Neuronal stem cell (in vitro differentiated cells): ENCODE measurements around the gene ST7.

Experiments used
- DNase-seq: peaks from one replicate; pipeline ENCODE4 v3.0.0-alpha.2; 2013; ENCODE audit warnings: low spot score
- H2AFZ ChIP-seq: one replicate; pipeline ENCODE4 v1.6.1; 2013; ENCODE audit warnings: mild to moderate bottlenecking, low read length, inconsistent platforms
- H2AK5ac ChIP-seq: 2 replicates; pipeline ENCODE4 v1.6.1; 2013; ENCODE audit warnings: low read depth, mild to moderate bottlenecking, inconsistent platforms, low read length, moderate library complexity, mixed read lengths
- H2BK120ac ChIP-seq: 2 replicates; pipeline ENCODE4 v1.6.1; 2013; ENCODE audit warnings: low read depth, mild to moderate bottlenecking, inconsistent platforms, low read length, moderate library complexity, mixed read lengths
- H2BK12ac ChIP-seq: one replicate; pipeline ENCODE4 v1.6.1; 2013; ENCODE audit warnings: low read length, inconsistent platforms
- H2BK15ac ChIP-seq: 2 replicates; pipeline ENCODE4 v1.6.1; 2013; ENCODE audit warnings: mild to moderate bottlenecking, low read length, inconsistent platforms, mixed read lengths
- H2BK5ac ChIP-seq: one replicate; pipeline ENCODE4 v1.6.1; 2013; ENCODE audit warnings: inconsistent platforms, mild to moderate bottlenecking, low read length, moderate library complexity
- H3K14ac ChIP-seq: one replicate; pipeline ENCODE4 v1.6.1; 2013; ENCODE audit warnings: low read length, inconsistent platforms
- H3K18ac ChIP-seq: 2 replicates; pipeline ENCODE4 v1.6.1; 2013; ENCODE audit warnings: low read length, inconsistent platforms
- H3K23ac ChIP-seq: 2 replicates; pipeline ENCODE4 v1.6.1; 2013; ENCODE audit warnings: low read depth, mild to moderate bottlenecking, mixed read lengths, low read length, inconsistent platforms; ENCODE audit not compliant: poor library complexity
- H3K27ac ChIP-seq: replicated peaks from 3 replicates; pipeline ENCODE4 v1.5.1; 2013; ENCODE audit warnings: low read length, inconsistent platforms
- H3K27me3 ChIP-seq, 3 experiments: 2 replicates each; pipeline ENCODE4 v1.6.1; 2013; ENCODE audit warnings: low read length in 3 of 3, mild to moderate bottlenecking in 2 of 3, inconsistent platforms in 1 of 3, low read depth in 1 of 3, mixed read lengths in 1 of 3, moderate library complexity in 1 of 3; ENCODE audit not compliant: control insufficient read depth in 3 of 3, insufficient read depth in 3 of 3
- H3K36me3 ChIP-seq, 2 donors: replicated peaks in 1 of 2; 2 replicates each; pipeline ENCODE4 v1.6.1; 2013; ENCODE audit warnings: low read length in 2 of 2; ENCODE audit not compliant: control insufficient read depth in 2 of 2, insufficient read depth in 2 of 2
- H3K4ac ChIP-seq: 2 replicates; pipeline ENCODE4 v1.6.1; 2013; ENCODE audit warnings: inconsistent platforms, mild to moderate bottlenecking, low read length, moderate library complexity
- H3K4me1 ChIP-seq, 2 donors: 1 replicate in 1 of 2; 2 replicates in 1 of 2; pipeline ENCODE4 v1.6.1; 2013; ENCODE audit warnings: low read length in 2 of 2, low read depth in 1 of 2; ENCODE audit not compliant: control insufficient read depth in 2 of 2, insufficient read depth in 1 of 2
- H3K4me2 ChIP-seq: one replicate; pipeline ENCODE4 v1.6.1; 2013; ENCODE audit warnings: mild to moderate bottlenecking, low read length, inconsistent platforms; ENCODE audit not compliant: insufficient read depth, poor library complexity, severe bottlenecking
- H3K4me3 ChIP-seq, 2 donors: 2 replicates each; pipeline ENCODE4 v1.5.1; 2013; ENCODE audit warnings: low read length in 2 of 2, mild to moderate bottlenecking in 2 of 2, inconsistent platforms in 1 of 2, moderate library complexity in 1 of 2
- H3K79me1 ChIP-seq: one replicate; pipeline ENCODE4 v1.6.1; 2013; ENCODE audit warnings: low read depth, mild to moderate bottlenecking, inconsistent platforms, low read length, moderate library complexity
- H3K9ac ChIP-seq: one replicate; pipeline ENCODE4 v1.6.1; 2013; ENCODE audit warnings: mild to moderate bottlenecking, low read depth, low read length, inconsistent platforms; ENCODE audit not compliant: poor library complexity
- H3K9me3 ChIP-seq, 2 donors: replicated peaks in 1 of 2; 2 replicates each; pipeline versions ENCODE3 to v1.6.1; 2013; ENCODE audit warnings: low read length in 2 of 2, mild to moderate bottlenecking in 2 of 2, inconsistent platforms in 1 of 2, low read depth in 1 of 2, mixed read lengths in 1 of 2, moderate library complexity in 1 of 2; ENCODE audit not compliant: control insufficient read depth in 2 of 2, insufficient read depth in 1 of 2
- H4K8ac ChIP-seq: one replicate; pipeline ENCODE4 v1.6.1; 2013; ENCODE audit warnings: low read depth, mild to moderate bottlenecking, inconsistent platforms, low read length, moderate library complexity
- H4K91ac ChIP-seq: one replicate; pipeline ENCODE4 v1.6.1; 2013; ENCODE audit warnings: low read length, low read depth, mild to moderate bottlenecking, inconsistent platforms; ENCODE audit not compliant: poor library complexity
- WGBS, 2 donors: extraction: QIAGEN DNeasy Blood & Tissue Kit; methylation state at CpG; one replicate each; pipeline ENCODE4 v1.1.7; 2013; ENCODE audit warnings: missing lambda C conversion rate in 2 of 2, mixed read lengths in 1 of 2; ENCODE audit not compliant: insufficient read length in 2 of 2, insufficient replicate concordance in 1 of 2; ENCODE audit errors: extremely low coverage in 2 of 2; 5-methylcytosine and 5-hydroxymethylcytosine counted together

Gene ST7

DNA sequence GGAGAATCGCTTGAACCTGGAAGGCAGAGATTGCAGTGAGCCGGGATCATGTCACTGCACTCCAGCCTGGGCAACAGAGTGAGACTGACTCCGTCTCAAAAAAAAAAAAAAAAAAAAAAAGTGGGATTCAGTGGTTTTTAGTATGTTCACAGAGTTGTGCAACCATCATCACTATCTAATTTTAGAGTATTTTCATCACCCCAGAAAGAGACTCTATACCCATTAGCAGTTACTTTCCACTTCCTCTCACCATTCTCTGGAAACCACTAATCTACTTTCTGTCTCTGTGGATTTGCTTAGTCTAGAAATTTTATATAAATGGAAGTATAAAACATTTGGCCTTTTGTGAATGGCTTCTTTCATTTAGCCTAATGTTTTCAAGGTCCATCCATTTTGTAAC lies 113.4 kb downstream of the ST7 start:
- no peak overlapping the region for H2BK120ac ChIP-seq
- H3K4me3 ChIP-seq = no peak overlapping the region
- no peaks in the 10 kb centered on the region for H3K27me3 ChIP-seq
- no peak overlapping the region for H2BK12ac ChIP-seq
- WGBS, 2 donors = no CpG with 5 or more reads among the region's 3 CpGs
- no peak overlapping the region for H2AFZ ChIP-seq
- no peaks in the 10 kb centered on the region for H3K79me1 ChIP-seq
- H4K91ac ChIP-seq = no peak overlapping the region
- no peak overlapping the region for H3K4me2 ChIP-seq
- no peak for DNase-seq
- H3K14ac ChIP-seq = no peak overlapping the region
- H3K4ac ChIP-seq = no peak overlapping the region
- H3K18ac ChIP-seq = no peak overlapping the region
- no peaks in the 10 kb centered on the region for H3K9me3 ChIP-seq
- H4K8ac ChIP-seq = no peak overlapping the region
- H3K36me3 ChIP-seq = no peaks in the 10 kb centered on the region
- no peak overlapping the region for H2AK5ac ChIP-seq
- H2BK15ac ChIP-seq = no peak overlapping the region
- no peak overlapping the region for H3K27ac ChIP-seq
- H3K23ac ChIP-seq = no peak overlapping the region
- H2BK5ac ChIP-seq = no peak overlapping the region
- H3K4me1 ChIP-seq = peaks cover 0 to 7% of the 10 kb centered on the region in 2 donors
- no peak overlapping the region for H3K9ac ChIP-seq

DNA sequence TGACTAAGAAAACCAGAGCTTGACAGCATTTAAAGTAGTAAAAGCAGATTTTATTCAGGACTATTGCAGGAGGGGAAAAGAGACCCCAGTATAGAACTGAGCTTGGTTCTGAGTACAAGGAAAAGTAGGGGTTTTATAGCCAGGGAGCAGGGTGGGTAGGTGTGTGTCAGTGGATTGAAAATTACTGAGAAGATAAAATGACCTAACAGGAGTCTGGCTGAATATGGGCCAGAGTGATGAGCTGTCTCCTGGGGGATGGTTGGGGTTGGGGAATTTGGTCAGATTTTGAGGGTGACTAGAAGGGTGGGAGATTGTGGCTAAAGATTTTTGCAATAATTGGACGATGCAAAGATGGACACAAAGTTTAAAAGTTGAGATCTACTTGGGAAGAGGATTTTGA lies 114.0 kb downstream of the ST7 start:
- Histone ChIP-seq H2BK15ac (no peak overlapping the region), H2BK12ac (no peak overlapping the region), H4K91ac (no peak overlapping the region), H3K9ac (no peak overlapping the region), H2BK5ac (no peak overlapping the region), H3K27me3 (no peaks in the 10 kb centered on the region), H3K4me3 (no peak overlapping the region), H2AK5ac (no peak overlapping the region), H3K18ac (no peak overlapping the region), H2BK120ac (no peak overlapping the region), H3K14ac (no peak overlapping the region), H3K4ac (no peak overlapping the region), H2AFZ (no peak overlapping the region), H3K27ac (no peak overlapping the region), H3K4me2 (no peak overlapping the region), H3K36me3 (no peaks in the 10 kb centered on the region), H3K9me3 (no peaks in the 10 kb centered on the region), H3K79me1 (no peaks in the 10 kb centered on the region), H3K23ac (no peak overlapping the region), H4K8ac (no peak overlapping the region), H3K4me1 (peaks cover 0 to 7% of the 10 kb centered on the region in 2 donors)
- no peak for DNase-seq
- no CpG with 5 or more reads among the region's 1 CpG for WGBS, 2 donors

DNA sequence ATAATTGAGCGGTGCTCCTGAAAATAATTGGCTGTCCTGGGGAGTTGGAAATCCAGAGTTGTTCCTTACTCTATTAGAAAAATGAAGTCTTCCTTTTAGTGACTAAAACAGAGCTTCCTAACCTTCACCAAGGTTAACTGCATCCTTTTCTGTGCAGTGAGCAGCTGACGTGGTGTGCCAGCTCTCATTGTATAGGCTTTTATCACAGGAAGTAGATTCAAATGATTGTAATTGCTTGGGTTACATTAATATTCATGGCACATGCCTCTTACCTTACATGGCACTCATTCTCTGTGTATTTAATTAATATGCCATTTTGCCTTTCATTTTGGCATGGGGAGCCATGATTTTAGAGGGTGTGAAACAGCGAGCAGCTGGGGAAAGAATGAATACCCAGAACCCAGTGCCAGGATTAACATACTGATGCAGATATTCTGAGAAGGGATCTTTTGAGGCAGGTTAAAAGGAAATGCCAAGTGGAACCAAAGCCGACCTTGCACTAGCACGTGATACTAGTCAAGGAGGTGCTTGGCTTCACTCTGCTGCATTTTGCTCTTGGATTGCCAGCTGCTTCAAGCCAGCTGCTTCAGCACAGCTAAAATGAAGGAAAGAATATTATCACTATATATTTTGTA lies 115.3 kb downstream of the ST7 start:
- H3K79me1 ChIP-seq = no peaks in the 10 kb centered on the region
- H3K4me1 ChIP-seq = peaks cover 1 to 12% of the 10 kb centered on the region in 2 donors
- H2BK12ac ChIP-seq = no peak overlapping the region
- no peak overlapping the region for H3K23ac ChIP-seq
- no peak overlapping the region for H3K4me3 ChIP-seq
- no peak overlapping the region for H3K18ac ChIP-seq
- H3K4me2 ChIP-seq = no peak overlapping the region
- H2AK5ac ChIP-seq = no peak overlapping the region
- H3K9ac ChIP-seq = no peak overlapping the region
- no peak for DNase-seq
- no peaks in the 10 kb centered on the region for H3K9me3 ChIP-seq
- no peak overlapping the region for H2BK15ac ChIP-seq
- H3K27me3 ChIP-seq = no peaks in the 10 kb centered on the region
- H3K27ac ChIP-seq = no peak overlapping the region
- no peak overlapping the region for H4K91ac ChIP-seq
- no peak overlapping the region for H3K14ac ChIP-seq
- no peak overlapping the region for H2AFZ ChIP-seq
- H4K8ac ChIP-seq = no peak overlapping the region
- no peak overlapping the region for H3K4ac ChIP-seq
- no peaks in the 10 kb centered on the region for H3K36me3 ChIP-seq
- H2BK5ac ChIP-seq = no peak overlapping the region
- no CpG with 5 or more reads among the region's 5 CpGs for WGBS, 2 donors
- no peak overlapping the region for H2BK120ac ChIP-seq

DNA sequence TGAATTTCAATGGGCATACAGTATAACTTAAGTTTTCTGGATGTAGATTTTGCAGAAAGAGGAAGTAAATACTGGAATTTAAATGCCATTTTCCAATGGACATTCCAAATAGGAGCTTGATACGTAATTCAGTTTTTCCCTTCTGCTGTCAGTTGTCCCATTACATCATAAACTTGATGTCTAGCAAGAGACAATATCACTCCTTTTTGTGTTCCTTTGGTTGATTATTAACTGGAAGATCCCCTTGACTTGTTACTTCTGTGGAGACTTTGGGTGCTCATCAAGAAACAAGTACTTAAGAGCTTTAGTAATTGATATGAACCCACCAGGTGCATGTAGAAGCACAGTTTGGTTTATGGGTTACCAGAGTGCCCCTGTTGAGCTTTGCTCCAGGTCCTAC lies 116.1 kb downstream of the ST7 start:
- no peak overlapping the region for H3K14ac ChIP-seq
- H2BK120ac ChIP-seq = no peak overlapping the region
- H2BK15ac ChIP-seq = no peak overlapping the region
- no peak overlapping the region for H4K8ac ChIP-seq
- no peak overlapping the region for H3K27ac ChIP-seq
- no peak overlapping the region for H2BK12ac ChIP-seq
- no peak overlapping the region for H3K4ac ChIP-seq
- H3K79me1 ChIP-seq = no peaks in the 10 kb centered on the region
- H2AFZ ChIP-seq = no peak overlapping the region
- no peak overlapping the region for H4K91ac ChIP-seq
- H3K4me1 ChIP-seq = peaks cover 1 to 12% of the 10 kb centered on the region in 2 donors
- DNase-seq = no peak
- no peak overlapping the region for H3K18ac ChIP-seq
- H3K36me3 ChIP-seq = no peaks in the 10 kb centered on the region
- H3K4me3 ChIP-seq = no peak overlapping the region
- WGBS, 2 donors = no CpG with 5 or more reads among the region's 1 CpG
- H2BK5ac ChIP-seq = no peak overlapping the region
- no peak overlapping the region for H3K4me2 ChIP-seq
- H3K23ac ChIP-seq = no peak overlapping the region
- no peaks in the 10 kb centered on the region for H3K9me3 ChIP-seq
- H3K9ac ChIP-seq = no peak overlapping the region
- no peaks in the 10 kb centered on the region for H3K27me3 ChIP-seq
- H2AK5ac ChIP-seq = no peak overlapping the region
